Measurements from ENCODE around the gene GFPT1. TPM values are rescaled to one million over a fixed set of nuclear protein-coding genes. Genes with fewer than 3 reads are reported as not detected.

The GFPT1 gene
- total and polyA plus RNA-seq, 4 donors, result 15.9 to 72.6 (median 30.5) TPM

DNA sequence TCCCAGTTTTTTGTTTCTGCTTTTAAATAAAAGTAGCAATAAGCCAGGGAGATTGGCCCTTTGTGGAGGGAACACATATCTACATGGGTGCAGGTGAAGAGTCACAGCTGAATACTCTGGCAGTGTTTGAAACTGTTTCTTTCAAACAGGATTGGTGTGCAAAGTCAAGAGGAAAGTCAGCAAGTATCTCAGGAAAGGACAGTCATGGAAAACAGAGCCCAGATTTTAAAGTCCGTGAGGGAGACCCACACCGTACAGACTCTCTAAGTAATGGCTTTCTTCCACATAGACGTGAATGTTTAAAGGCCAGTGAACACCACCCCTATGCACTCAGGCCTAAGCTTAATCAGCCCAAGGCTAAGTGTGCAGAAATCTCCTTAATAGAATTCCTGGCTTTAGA is 95.3 kb downstream of the GFPT1 start:
- WGBS, 2 donors, result 91 to 97% methylated on average over 3 of the region's 3 CpGs
- no peaks in the 10 kb centered on the region for H3K36me3 ChIP-seq (ENCODE audit: control insufficient read depth in 4 of 4, insufficient read depth in 4 of 4, low read length in 4 of 4)
- DNase-seq (no peak), ATAC-seq (ENCODE audit: insufficient read depth, low FRiP score) (no peak)
- H3K27ac ChIP-seq (ENCODE audit: low read depth in 1 of 2, low read length in 1 of 2), result no peak overlapping the region
- TF ChIP-seq, protein P1, sequence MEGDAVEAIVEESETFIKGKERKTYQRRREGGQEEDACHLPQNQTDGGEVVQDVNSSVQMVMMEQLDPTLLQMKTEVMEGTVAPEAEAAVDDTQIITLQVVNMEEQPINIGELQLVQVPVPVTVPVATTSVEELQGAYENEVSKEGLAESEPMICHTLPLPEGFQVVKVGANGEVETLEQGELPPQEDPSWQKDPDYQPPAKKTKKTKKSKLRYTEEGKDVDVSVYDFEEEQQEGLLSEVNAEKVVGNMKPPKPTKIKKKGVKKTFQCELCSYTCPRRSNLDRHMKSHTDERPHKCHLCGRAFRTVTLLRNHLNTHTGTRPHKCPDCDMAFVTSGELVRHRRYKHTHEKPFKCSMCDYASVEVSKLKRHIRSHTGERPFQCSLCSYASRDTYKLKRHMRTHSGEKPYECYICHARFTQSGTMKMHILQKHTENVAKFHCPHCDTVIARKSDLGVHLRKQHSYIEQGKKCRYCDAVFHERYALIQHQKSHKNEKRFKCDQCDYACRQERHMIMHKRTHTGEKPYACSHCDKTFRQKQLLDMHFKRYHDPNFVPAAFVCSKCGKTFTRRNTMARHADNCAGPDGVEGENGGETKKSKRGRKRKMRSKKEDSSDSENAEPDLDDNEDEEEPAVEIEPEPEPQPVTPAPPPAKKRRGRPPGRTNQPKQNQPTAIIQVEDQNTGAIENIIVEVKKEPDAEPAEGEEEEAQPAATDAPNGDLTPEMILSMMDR (IDR thresholded peaks at IDR 0.05; ENCODE audit: control extremely low read depth, extremely low read depth), result no peak
- no peaks in the 10 kb centered on the region for H3K9me3 ChIP-seq (ENCODE audit: control insufficient read depth in 4 of 4, insufficient read depth in 3 of 4, low read length in 3 of 4)
- no peak overlapping the region for H3K4me3 ChIP-seq
- peaks cover 0 to 7% (median 0%) of the 10 kb centered on the region in 5 donors for H3K4me1 ChIP-seq (ENCODE audit: control insufficient read depth in 5 of 5, insufficient read depth in 5 of 5, low read length in 5 of 5)
- H3K27me3 ChIP-seq (ENCODE audit: control insufficient read depth in 3 of 3, insufficient read depth in 3 of 3, low read length in 2 of 3), result no peaks in the 10 kb centered on the region
- no peak overlapping the region for H3K9ac ChIP-seq (ENCODE audit: insufficient read depth in 1 of 2, low read length in 2 of 2)

DNA sequence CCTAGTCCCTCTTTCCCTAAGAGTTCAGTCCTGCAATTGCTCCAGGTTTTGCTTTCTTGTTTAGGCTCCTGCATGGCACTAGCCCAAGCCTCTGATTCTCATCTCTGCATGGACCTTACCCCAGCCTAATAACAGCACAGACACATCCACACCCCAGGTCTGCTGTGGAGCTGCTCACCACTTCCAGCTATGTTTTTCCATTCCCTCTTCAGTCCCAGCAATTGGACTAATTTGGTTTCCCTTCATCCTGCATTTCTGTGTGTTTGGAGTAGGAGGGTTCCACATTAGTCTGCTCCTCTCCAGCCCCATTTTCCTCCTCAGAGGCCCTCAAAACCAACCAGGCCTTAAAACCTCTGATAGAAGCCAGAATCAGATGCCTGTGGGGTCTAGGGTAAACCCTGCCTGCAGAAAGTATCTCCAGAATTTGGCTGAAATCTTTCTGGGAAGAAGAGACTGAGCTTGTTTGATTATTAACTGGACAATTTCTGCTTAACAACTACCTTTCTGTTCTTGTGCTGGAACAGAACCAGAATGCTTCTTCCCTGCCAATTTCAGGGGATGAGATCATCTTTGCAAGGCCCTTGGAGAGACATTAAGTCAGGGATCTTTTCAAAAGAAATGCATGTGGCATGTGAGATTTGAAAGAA is 95.9 kb downstream of the GFPT1 start:
- no peak for DNase-seq
- Histone ChIP-seq H3K27ac (ENCODE audit: low read depth in 1 of 2, low read length in 1 of 2) (no peak overlapping the region), H3K9ac (ENCODE audit: insufficient read depth in 1 of 2, low read length in 2 of 2) (no peak overlapping the region), H3K4me3 (no peak overlapping the region), H3K9me3 (ENCODE audit: control insufficient read depth in 4 of 4, insufficient read depth in 3 of 4, low read length in 3 of 4) (no peaks in the 10 kb centered on the region), H3K4me1 (ENCODE audit: control insufficient read depth in 5 of 5, insufficient read depth in 5 of 5, low read length in 5 of 5) (peaks cover 0 to 7% (median 0%) of the 10 kb centered on the region in 5 donors), H3K36me3 (ENCODE audit: control insufficient read depth in 4 of 4, insufficient read depth in 4 of 4, low read length in 4 of 4) (no peaks in the 10 kb centered on the region), H3K27me3 (ENCODE audit: control insufficient read depth in 3 of 3, insufficient read depth in 3 of 3, low read length in 2 of 3) (no peaks in the 10 kb centered on the region)
- TF ChIP-seq, protein P1 (IDR thresholded peaks at IDR 0.05; ENCODE audit: control extremely low read depth, extremely low read depth), result no peak
- no peak for ATAC-seq (ENCODE audit: insufficient read depth, low FRiP score)

DNA sequence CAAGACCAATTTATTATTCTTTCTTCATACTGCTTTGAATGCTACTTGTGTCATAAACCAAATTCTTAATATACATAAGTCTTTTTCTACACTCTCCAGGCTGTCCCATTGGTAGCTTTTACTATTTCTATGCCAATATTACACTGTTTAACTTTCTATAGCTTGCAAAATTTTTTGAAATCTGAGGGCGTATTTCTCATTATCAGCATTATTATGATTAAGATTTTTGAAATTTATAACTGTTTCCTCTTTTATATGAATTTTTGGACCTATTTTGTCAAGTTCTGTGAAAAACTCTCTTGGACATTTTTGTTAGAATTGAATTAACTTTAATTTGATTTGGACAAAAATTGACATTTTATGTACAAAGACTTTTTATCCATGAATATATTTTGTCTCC is 98.6 kb downstream of the GFPT1 start:
- H3K27me3 ChIP-seq (ENCODE audit: control insufficient read depth in 3 of 3, insufficient read depth in 3 of 3, low read length in 2 of 3), result no peaks in the 10 kb centered on the region
- no peak overlapping the region for H3K27ac ChIP-seq (ENCODE audit: low read depth in 1 of 2, low read length in 1 of 2)
- H3K9ac ChIP-seq (ENCODE audit: insufficient read depth in 1 of 2, low read length in 2 of 2), result no peak overlapping the region
- H3K4me3 ChIP-seq, result no peak overlapping the region
- TF ChIP-seq, protein P1 (IDR thresholded peaks at IDR 0.05; ENCODE audit: control extremely low read depth, extremely low read depth), result no peak
- H3K9me3 ChIP-seq (ENCODE audit: control insufficient read depth in 4 of 4, insufficient read depth in 3 of 4, low read length in 3 of 4), result no peaks in the 10 kb centered on the region
- no peak for DNase-seq
- no peaks in the 10 kb centered on the region for H3K36me3 ChIP-seq (ENCODE audit: control insufficient read depth in 4 of 4, insufficient read depth in 4 of 4, low read length in 4 of 4)
- WGBS, 2 donors, result 94 to 98% methylated on average over 1 of the region's 1 CpG
- no peak for ATAC-seq (ENCODE audit: insufficient read depth, low FRiP score)
- peaks cover 0 to 7% (median 0%) of the 10 kb centered on the region in 5 donors for H3K4me1 ChIP-seq (ENCODE audit: control insufficient read depth in 5 of 5, insufficient read depth in 5 of 5, low read length in 5 of 5)

DNA sequence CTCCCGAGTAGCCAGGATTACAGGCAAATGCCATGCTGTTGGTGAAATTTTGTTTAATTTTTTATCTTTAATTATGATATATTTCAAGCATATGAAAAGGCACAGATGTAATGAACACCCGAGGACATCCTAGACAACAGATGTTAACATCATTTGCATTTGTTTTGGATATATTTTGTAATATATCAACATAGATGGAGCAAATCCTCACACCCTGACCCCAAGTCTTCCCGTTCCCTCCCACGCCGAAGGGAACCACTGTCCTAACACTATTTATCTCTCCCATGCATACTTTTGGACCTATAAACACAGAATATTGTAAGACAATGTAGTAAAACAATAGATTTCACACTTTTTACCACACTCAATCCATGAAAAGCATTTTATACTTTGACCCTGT is 99.5 kb downstream of the GFPT1 start:
- DNase-seq, result no peak
- 90 to 91% methylated on average over 5 of the region's 5 CpGs for whole genome bisulfite sequencing, 2 donors
- no peaks in the 10 kb centered on the region for H3K27me3 ChIP-seq (ENCODE audit: control insufficient read depth in 3 of 3, insufficient read depth in 3 of 3, low read length in 2 of 3)

More for the DNA sequence above, 99.5 kb downstream of the GFPT1 start:
- Histone ChIP-seq H3K9ac (ENCODE audit: insufficient read depth in 1 of 2, low read length in 2 of 2) (no peak overlapping the region), H3K27ac (ENCODE audit: low read depth in 1 of 2, low read length in 1 of 2) (no peak overlapping the region), H3K4me3 (no peak overlapping the region), H3K36me3 (ENCODE audit: control insufficient read depth in 4 of 4, insufficient read depth in 4 of 4, low read length in 4 of 4) (no peaks in the 10 kb centered on the region), H3K4me1 (ENCODE audit: control insufficient read depth in 5 of 5, insufficient read depth in 5 of 5, low read length in 5 of 5) (peaks cover 0 to 7% (median 0%) of the 10 kb centered on the region in 5 donors), H3K9me3 (ENCODE audit: control insufficient read depth in 4 of 4, insufficient read depth in 3 of 4, low read length in 3 of 4) (no peaks in the 10 kb centered on the region)
- TF ChIP-seq, protein P1 (IDR thresholded peaks at IDR 0.05; ENCODE audit: control extremely low read depth, extremely low read depth), result no peak
- ATAC-seq (ENCODE audit: insufficient read depth, low FRiP score), result no peak

Measured in lung (tissue), 12 donors.